22Rv1 (cell line): ENCODE data around the gene PPP3CA.

Experiments
- ZFX ChIP-seq: fragments of 450-650 bp; IDR thresholded peaks from 2 replicates; pipeline ENCODE4 v1.6.1; 2017; ENCODE audit warnings: antibody characterized with exemption, borderline replicate concordance
- TF ChIP-seq, protein P1 (sequence below): fragments of 450-650 bp; IDR thresholded peaks from 2 replicates; pipeline ENCODE4 v1.5.1; 2017; ENCODE audit warnings: mild to moderate bottlenecking

DNA sequence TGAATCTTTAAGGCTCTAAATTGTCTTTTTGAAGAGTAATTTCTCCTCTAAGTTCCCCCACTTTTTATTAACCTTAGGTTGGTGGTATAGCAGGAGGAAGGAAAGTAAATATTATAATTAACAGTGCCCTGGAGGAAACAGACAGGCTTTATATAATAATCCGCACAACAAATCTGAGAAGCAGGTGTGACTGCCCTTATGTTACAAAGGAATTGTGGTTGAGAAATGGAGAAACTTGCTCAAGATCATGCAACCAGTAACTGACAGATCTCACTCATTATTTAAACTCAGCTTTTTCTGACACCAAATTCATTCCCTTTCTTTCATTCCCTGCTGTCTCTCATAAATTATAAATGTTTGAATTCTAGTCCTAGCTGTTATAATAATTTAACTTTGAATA is 282.0 kb downstream of the PPP3CA start:
- TF ChIP-seq, protein P1, sequence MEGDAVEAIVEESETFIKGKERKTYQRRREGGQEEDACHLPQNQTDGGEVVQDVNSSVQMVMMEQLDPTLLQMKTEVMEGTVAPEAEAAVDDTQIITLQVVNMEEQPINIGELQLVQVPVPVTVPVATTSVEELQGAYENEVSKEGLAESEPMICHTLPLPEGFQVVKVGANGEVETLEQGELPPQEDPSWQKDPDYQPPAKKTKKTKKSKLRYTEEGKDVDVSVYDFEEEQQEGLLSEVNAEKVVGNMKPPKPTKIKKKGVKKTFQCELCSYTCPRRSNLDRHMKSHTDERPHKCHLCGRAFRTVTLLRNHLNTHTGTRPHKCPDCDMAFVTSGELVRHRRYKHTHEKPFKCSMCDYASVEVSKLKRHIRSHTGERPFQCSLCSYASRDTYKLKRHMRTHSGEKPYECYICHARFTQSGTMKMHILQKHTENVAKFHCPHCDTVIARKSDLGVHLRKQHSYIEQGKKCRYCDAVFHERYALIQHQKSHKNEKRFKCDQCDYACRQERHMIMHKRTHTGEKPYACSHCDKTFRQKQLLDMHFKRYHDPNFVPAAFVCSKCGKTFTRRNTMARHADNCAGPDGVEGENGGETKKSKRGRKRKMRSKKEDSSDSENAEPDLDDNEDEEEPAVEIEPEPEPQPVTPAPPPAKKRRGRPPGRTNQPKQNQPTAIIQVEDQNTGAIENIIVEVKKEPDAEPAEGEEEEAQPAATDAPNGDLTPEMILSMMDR: no peak
- TF ChIP-seq ZFX: no peak
